Measurements from ENCODE around the gene FAM13C.
"Not testable (repeated sequence)": the region's sequence is repeated elsewhere in the genome, so short reads cannot be mapped to it uniquely, and the experiment has no call there.

The FAM13C gene

GRCh38 chr10:59362144-59362958, at the start of gene FAM13C:
TSS of gene FAM13C (minus strand) at chr10:59362549. CDS start at chr10:59362460, 89 bp downstream.
- DNase-seq (ENCODE audit: low read depth in 4 of 4, low spot score in 1 of 4), result no peak

GRCh38 chr10:59405235-59405634, 42.9 kb upstream of the FAM13C start:
- DNase-seq (ENCODE audit: low read depth in 4 of 4, low spot score in 1 of 4), result no peak

- DNase-seq (ENCODE audit: low read depth in 4 of 4, low spot score in 1 of 4), result no peak
Measured at GRCh38 chr10:59400214-59400613, 37.9 kb upstream of the FAM13C start.

- DNase-seq (ENCODE audit: low read depth in 4 of 4, low spot score in 1 of 4), result not testable (repeated sequence)
Measured at GRCh38 chr10:59399329-59399728, 37.0 kb upstream of the FAM13C start.

- no peak for DNase-seq (ENCODE audit: low read depth in 4 of 4, low spot score in 1 of 4)
Measured at GRCh38 chr10:59397961-59398360, 35.6 kb upstream of the FAM13C start.

GRCh38 chr10:59395984-59396383, 33.6 kb upstream of the FAM13C start:
- DNase-seq (ENCODE audit: low read depth in 4 of 4, low spot score in 1 of 4), result no peak

- no peak for DNase-seq (ENCODE audit: low read depth in 4 of 4, low spot score in 1 of 4)
Measured at GRCh38 chr10:59393349-59393748, 31.0 kb upstream of the FAM13C start.

GRCh38 chr10:59391060-59391459, 28.7 kb upstream of the FAM13C start:
- DNase-seq (ENCODE audit: low read depth in 4 of 4, low spot score in 1 of 4), result no peak

- DNase-seq (ENCODE audit: low read depth in 4 of 4, low spot score in 1 of 4), result no peak
Measured at GRCh38 chr10:59388671-59388976, 26.3 kb upstream of the FAM13C start.

- DNase-seq (ENCODE audit: low read depth in 4 of 4, low spot score in 1 of 4), result no peak
Measured at GRCh38 chr10:59387951-59388670, 25.8 kb upstream of the FAM13C start.

GRCh38 chr10:59384761-59385160, 22.4 kb upstream of the FAM13C start:
- no peak for DNase-seq (ENCODE audit: low read depth in 4 of 4, low spot score in 1 of 4)

- DNase-seq (ENCODE audit: low read depth in 4 of 4, low spot score in 1 of 4), result no peak
Measured at GRCh38 chr10:59383908-59384307, 21.6 kb upstream of the FAM13C start.

- DNase-seq (ENCODE audit: low read depth in 4 of 4, low spot score in 1 of 4), result no peak
Measured at GRCh38 chr10:59383436-59383835, 21.1 kb upstream of the FAM13C start.

GRCh38 chr10:59382831-59383295, 20.5 kb upstream of the FAM13C start:
- no peak for DNase-seq (ENCODE audit: low read depth in 4 of 4, low spot score in 1 of 4)

GRCh38 chr10:59381687-59382086, 19.3 kb upstream of the FAM13C start:
- no peak for DNase-seq (ENCODE audit: low read depth in 4 of 4, low spot score in 1 of 4)

- no peak for DNase-seq (ENCODE audit: low read depth in 4 of 4, low spot score in 1 of 4)
Measured at GRCh38 chr10:59376846-59377245, 14.5 kb upstream of the FAM13C start.

GRCh38 chr10:59375990-59376389, 13.6 kb upstream of the FAM13C start:
- no peak for DNase-seq (ENCODE audit: low read depth in 4 of 4, low spot score in 1 of 4)

GRCh38 chr10:59374916-59375315, 12.6 kb upstream of the FAM13C start:
- no peak for DNase-seq (ENCODE audit: low read depth in 4 of 4, low spot score in 1 of 4)

GRCh38 chr10:59373071-59373470, 10.7 kb upstream of the FAM13C start:
- no peak for DNase-seq (ENCODE audit: low read depth in 4 of 4, low spot score in 1 of 4)

- DNase-seq (ENCODE audit: low read depth in 4 of 4, low spot score in 1 of 4), result no peak
Measured at GRCh38 chr10:59372543-59372942, 10.2 kb upstream of the FAM13C start.

- no peak for DNase-seq (ENCODE audit: low read depth in 4 of 4, low spot score in 1 of 4)
Measured at GRCh38 chr10:59366290-59366689, 3.9 kb upstream of the FAM13C start.

GRCh38 chr10:59363446-59363958, 1.2 kb upstream of the FAM13C start:
- no peak for DNase-seq (ENCODE audit: low read depth in 4 of 4, low spot score in 1 of 4)
